ENCODE data around the gene ULK4.

The ULK4 gene

GRCh38 chr3:41753651-41754050 lies 208.3 kb downstream of the ULK4 start:
- H3K79me2 ChIP-seq (ENCODE audit: insufficient read depth, low read length) = no peaks in the 10 kb centered on the region
- no peaks in the 10 kb centered on the region for H3K36me3 ChIP-seq (ENCODE audit: insufficient read depth, low read length)
- H2AFZ ChIP-seq (ENCODE audit: low read length) = no peak overlapping the region
- no peaks in the 10 kb centered on the region for H3F3A ChIP-seq (ENCODE audit: low read depth)
- H3K9ac ChIP-seq (ENCODE audit: low read depth, low read length, poor library complexity, severe bottlenecking) = no peak overlapping the region
- no peaks in the 10 kb centered on the region for H3K9me3 ChIP-seq (ENCODE audit: insufficient read depth, low read depth, low read length)
- no peaks in the 10 kb centered on the region for H3K27me3 ChIP-seq (ENCODE audit: insufficient read depth, low read length, poor library complexity, severe bottlenecking)
- H4K20me1 ChIP-seq (ENCODE audit: insufficient read depth, low read length, poor library complexity, severe bottlenecking) = no peaks in the 10 kb centered on the region
- no peak overlapping the region for H3K4me2 ChIP-seq (ENCODE audit: low read depth, low read length, poor library complexity, severe bottlenecking)
- H3K4me1 ChIP-seq (ENCODE audit: insufficient read depth, low read length, poor library complexity, severe bottlenecking) = peaks cover 6% of the 10 kb centered on the region
- TF ChIP-seq EZH2phosphoT487 (IDR thresholded peaks at IDR 0.05; ENCODE audit: borderline replicate concordance) (no peak), CTCF (conservative IDR thresholded peaks at IDR 0.05; ENCODE audit: low read length) (no peak)
- no peak overlapping the region for H3K4me3 ChIP-seq (ENCODE audit: low read length, poor library complexity, severe bottlenecking)
- H3K9me2 ChIP-seq (replicated peaks; ENCODE audit: low read depth, low read length) = no peaks in the 10 kb centered on the region

GRCh38 chr3:41751597-41751996 lies 210.3 kb downstream of the ULK4 start:
- TF ChIP-seq CTCF (conservative IDR thresholded peaks at IDR 0.05; ENCODE audit: low read length) = no peak
- TF ChIP-seq EZH2phosphoT487 (IDR thresholded peaks at IDR 0.05; ENCODE audit: borderline replicate concordance) = no peak
- H3K9me2 ChIP-seq (replicated peaks; ENCODE audit: low read depth, low read length) = no peaks in the 10 kb centered on the region

GRCh38 chr3:41749988-41750387 lies 211.9 kb downstream of the ULK4 start:
- H3K4me2 ChIP-seq (ENCODE audit: low read depth, low read length, poor library complexity, severe bottlenecking) = no peak overlapping the region

More at GRCh38 chr3:41751597-41751996, 210.3 kb downstream of the ULK4 start:
- no peaks in the 10 kb centered on the region for H3K27me3 ChIP-seq (ENCODE audit: insufficient read depth, low read length, poor library complexity, severe bottlenecking)
- no peak overlapping the region for H3K9ac ChIP-seq (ENCODE audit: low read depth, low read length, poor library complexity, severe bottlenecking)
- H3K4me1 ChIP-seq (ENCODE audit: insufficient read depth, low read length, poor library complexity, severe bottlenecking) = peaks cover 6% of the 10 kb centered on the region
- H3K36me3 ChIP-seq (ENCODE audit: insufficient read depth, low read length) = no peaks in the 10 kb centered on the region
- H3K9me3 ChIP-seq (ENCODE audit: insufficient read depth, low read depth, low read length) = no peaks in the 10 kb centered on the region
- no peaks in the 10 kb centered on the region for H4K20me1 ChIP-seq (ENCODE audit: insufficient read depth, low read length, poor library complexity, severe bottlenecking)
- no peak overlapping the region for H2AFZ ChIP-seq (ENCODE audit: low read length)
- no peak overlapping the region for H3K4me3 ChIP-seq (ENCODE audit: low read length, poor library complexity, severe bottlenecking)
- no peaks in the 10 kb centered on the region for H3K79me2 ChIP-seq (ENCODE audit: insufficient read depth, low read length)
- H3K4me2 ChIP-seq (ENCODE audit: low read depth, low read length, poor library complexity, severe bottlenecking) = no peak overlapping the region
- no peaks in the 10 kb centered on the region for H3F3A ChIP-seq (ENCODE audit: low read depth)

More at GRCh38 chr3:41749988-41750387, 211.9 kb downstream of the ULK4 start:
- Histone ChIP-seq H3K4me3 (ENCODE audit: low read length, poor library complexity, severe bottlenecking) (no peak overlapping the region), H3K9ac (ENCODE audit: low read depth, low read length, poor library complexity, severe bottlenecking) (no peak overlapping the region), H3K27me3 (ENCODE audit: insufficient read depth, low read length, poor library complexity, severe bottlenecking) (no peaks in the 10 kb centered on the region), H3K79me2 (ENCODE audit: insufficient read depth, low read length) (no peaks in the 10 kb centered on the region), H4K20me1 (ENCODE audit: insufficient read depth, low read length, poor library complexity, severe bottlenecking) (no peaks in the 10 kb centered on the region), H3K4me1 (ENCODE audit: insufficient read depth, low read length, poor library complexity, severe bottlenecking) (peaks cover 6% of the 10 kb centered on the region), H3K9me2 (replicated peaks; ENCODE audit: low read depth, low read length) (no peaks in the 10 kb centered on the region), H2AFZ (ENCODE audit: low read length) (no peak overlapping the region), H3K36me3 (ENCODE audit: insufficient read depth, low read length) (no peaks in the 10 kb centered on the region), H3F3A (ENCODE audit: low read depth) (no peaks in the 10 kb centered on the region), H3K9me3 (ENCODE audit: insufficient read depth, low read depth, low read length) (no peaks in the 10 kb centered on the region)
- TF ChIP-seq EZH2phosphoT487 (IDR thresholded peaks at IDR 0.05; ENCODE audit: borderline replicate concordance) (no peak), CTCF (conservative IDR thresholded peaks at IDR 0.05; ENCODE audit: low read length) (no peak)
